Neuronal stem cell (in vitro differentiated cells): ENCODE results near the gene UBN1.

Source experiments
- DNase-seq: peaks from one replicate; pipeline ENCODE4 v3.0.0-alpha.2; 2013; ENCODE audit warnings: low spot score
- H2AFZ ChIP-seq: one replicate; pipeline ENCODE4 v1.6.1; 2013; ENCODE audit warnings: mild to moderate bottlenecking, low read length, inconsistent platforms
- H2AK5ac ChIP-seq: 2 replicates; pipeline ENCODE4 v1.6.1; 2013; ENCODE audit warnings: low read depth, mild to moderate bottlenecking, inconsistent platforms, low read length, moderate library complexity, mixed read lengths
- H2BK120ac ChIP-seq: 2 replicates; pipeline ENCODE4 v1.6.1; 2013; ENCODE audit warnings: low read depth, mild to moderate bottlenecking, inconsistent platforms, low read length, moderate library complexity, mixed read lengths
- H2BK12ac ChIP-seq: one replicate; pipeline ENCODE4 v1.6.1; 2013; ENCODE audit warnings: low read length, inconsistent platforms
- H2BK15ac ChIP-seq: 2 replicates; pipeline ENCODE4 v1.6.1; 2013; ENCODE audit warnings: mild to moderate bottlenecking, low read length, inconsistent platforms, mixed read lengths
- H2BK5ac ChIP-seq: one replicate; pipeline ENCODE4 v1.6.1; 2013; ENCODE audit warnings: inconsistent platforms, mild to moderate bottlenecking, low read length, moderate library complexity
- H3K14ac ChIP-seq: one replicate; pipeline ENCODE4 v1.6.1; 2013; ENCODE audit warnings: low read length, inconsistent platforms
- H3K18ac ChIP-seq: 2 replicates; pipeline ENCODE4 v1.6.1; 2013; ENCODE audit warnings: low read length, inconsistent platforms
- H3K23ac ChIP-seq: 2 replicates; pipeline ENCODE4 v1.6.1; 2013; ENCODE audit warnings: low read depth, mild to moderate bottlenecking, mixed read lengths, low read length, inconsistent platforms; ENCODE audit not compliant: poor library complexity
- H3K27ac ChIP-seq: replicated peaks from 3 replicates; pipeline ENCODE4 v1.5.1; 2013; ENCODE audit warnings: low read length, inconsistent platforms
- H3K27me3 ChIP-seq, 3 experiments: 2 replicates each; pipeline ENCODE4 v1.6.1; 2013; ENCODE audit warnings: low read length in 3 of 3, mild to moderate bottlenecking in 2 of 3, inconsistent platforms in 1 of 3, low read depth in 1 of 3, mixed read lengths in 1 of 3, moderate library complexity in 1 of 3; ENCODE audit not compliant: control insufficient read depth in 3 of 3, insufficient read depth in 3 of 3
- H3K36me3 ChIP-seq, 2 donors: replicated peaks in 1 of 2; 2 replicates each; pipeline ENCODE4 v1.6.1; 2013; ENCODE audit warnings: low read length in 2 of 2; ENCODE audit not compliant: control insufficient read depth in 2 of 2, insufficient read depth in 2 of 2
- H3K4ac ChIP-seq: 2 replicates; pipeline ENCODE4 v1.6.1; 2013; ENCODE audit warnings: inconsistent platforms, mild to moderate bottlenecking, low read length, moderate library complexity
- H3K4me1 ChIP-seq, 2 donors: 1 replicate in 1 of 2; 2 replicates in 1 of 2; pipeline ENCODE4 v1.6.1; 2013; ENCODE audit warnings: low read length in 2 of 2, low read depth in 1 of 2; ENCODE audit not compliant: control insufficient read depth in 2 of 2, insufficient read depth in 1 of 2
- H3K4me2 ChIP-seq: one replicate; pipeline ENCODE4 v1.6.1; 2013; ENCODE audit warnings: mild to moderate bottlenecking, low read length, inconsistent platforms; ENCODE audit not compliant: insufficient read depth, poor library complexity, severe bottlenecking
- H3K4me3 ChIP-seq, 2 donors: 2 replicates each; pipeline ENCODE4 v1.5.1; 2013; ENCODE audit warnings: low read length in 2 of 2, mild to moderate bottlenecking in 2 of 2, inconsistent platforms in 1 of 2, moderate library complexity in 1 of 2
- H3K79me1 ChIP-seq: one replicate; pipeline ENCODE4 v1.6.1; 2013; ENCODE audit warnings: low read depth, mild to moderate bottlenecking, inconsistent platforms, low read length, moderate library complexity
- H3K9ac ChIP-seq: one replicate; pipeline ENCODE4 v1.6.1; 2013; ENCODE audit warnings: mild to moderate bottlenecking, low read depth, low read length, inconsistent platforms; ENCODE audit not compliant: poor library complexity
- H3K9me3 ChIP-seq, 2 donors: replicated peaks in 1 of 2; 2 replicates each; pipeline versions ENCODE3 to v1.6.1; 2013; ENCODE audit warnings: low read length in 2 of 2, mild to moderate bottlenecking in 2 of 2, inconsistent platforms in 1 of 2, low read depth in 1 of 2, mixed read lengths in 1 of 2, moderate library complexity in 1 of 2; ENCODE audit not compliant: control insufficient read depth in 2 of 2, insufficient read depth in 1 of 2
- H4K8ac ChIP-seq: one replicate; pipeline ENCODE4 v1.6.1; 2013; ENCODE audit warnings: low read depth, mild to moderate bottlenecking, inconsistent platforms, low read length, moderate library complexity
- H4K91ac ChIP-seq: one replicate; pipeline ENCODE4 v1.6.1; 2013; ENCODE audit warnings: low read length, low read depth, mild to moderate bottlenecking, inconsistent platforms; ENCODE audit not compliant: poor library complexity
- WGBS, 2 donors: extraction: QIAGEN DNeasy Blood & Tissue Kit; methylation state at CpG; one replicate each; pipeline ENCODE4 v1.1.7; 2013; ENCODE audit warnings: missing lambda C conversion rate in 2 of 2, mixed read lengths in 1 of 2; ENCODE audit not compliant: insufficient read length in 2 of 2, insufficient replicate concordance in 1 of 2; ENCODE audit errors: extremely low coverage in 2 of 2; 5-methylcytosine and 5-hydroxymethylcytosine counted together

The UBN1 gene

DNA sequence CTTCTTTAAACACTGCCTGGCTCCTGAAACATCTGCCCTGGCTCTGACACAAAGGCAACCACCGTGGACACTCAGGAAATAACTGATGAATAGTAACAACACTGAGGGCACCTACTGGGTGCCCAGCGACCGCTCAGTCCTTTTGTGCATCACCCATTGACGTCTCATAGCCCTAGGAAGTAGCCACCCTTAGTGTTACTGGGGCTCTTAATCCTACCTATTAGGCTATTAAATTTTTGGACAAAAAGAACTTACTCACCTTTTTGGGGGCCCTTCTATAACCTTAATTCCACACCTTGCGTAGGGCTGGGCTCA, 78.0 kb downstream of the UBN1 start:
- H3K4me2 ChIP-seq, result no peak overlapping the region
- H3K14ac ChIP-seq, result no peak overlapping the region
- H3K18ac ChIP-seq, result no peak overlapping the region
- WGBS, 2 donors, result no CpG with 5 or more reads among the region's 5 CpGs
- H3K4me1 ChIP-seq, result peaks cover 0 to 3% of the 10 kb centered on the region in 2 donors
- peaks cover 0 to 33% (median 0%) of the 10 kb centered on the region in 3 experiments for H3K27me3 ChIP-seq
- no peak for DNase-seq
- no peak overlapping the region for H3K9ac ChIP-seq
- H2BK15ac ChIP-seq, result no peak overlapping the region
- H2BK120ac ChIP-seq, result no peak overlapping the region
- no peaks in the 10 kb centered on the region for H3K79me1 ChIP-seq
- no peak overlapping the region for H3K23ac ChIP-seq
- H3K27ac ChIP-seq, result no peak overlapping the region
- no peak overlapping the region for H2AK5ac ChIP-seq
- no peak overlapping the region for H4K8ac ChIP-seq
- H2BK12ac ChIP-seq, result no peak overlapping the region
- H2BK5ac ChIP-seq, result no peak overlapping the region
- no peak overlapping the region for H3K4me3 ChIP-seq
- no peak overlapping the region for H4K91ac ChIP-seq
- no peak overlapping the region for H2AFZ ChIP-seq
- H3K9me3 ChIP-seq, result peaks cover 2 to 3% of the 10 kb centered on the region in 2 donors
- H3K36me3 ChIP-seq, result no peaks in the 10 kb centered on the region
- no peak overlapping the region for H3K4ac ChIP-seq

DNA sequence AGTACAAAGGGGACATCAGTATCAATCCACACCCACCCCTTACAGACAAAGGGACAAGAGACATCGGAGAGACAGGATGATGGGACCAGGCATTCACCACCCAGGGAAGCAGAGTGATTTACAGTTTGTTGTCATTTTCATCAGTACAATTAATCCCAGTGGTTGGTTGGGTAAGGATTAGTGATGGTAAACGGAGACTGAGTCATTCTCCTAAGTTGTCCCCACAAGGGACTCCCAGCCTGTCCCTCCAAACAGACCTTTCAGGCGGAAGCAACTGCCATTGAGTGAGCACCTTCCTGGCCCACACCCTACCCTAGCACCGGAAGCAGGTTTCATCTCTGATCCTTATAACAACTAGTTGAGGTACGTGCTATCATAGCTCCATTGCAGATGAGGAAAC, 78.5 kb downstream of the UBN1 start:
- Histone ChIP-seq H2BK120ac (no peak overlapping the region), H3K4me2 (no peak overlapping the region), H3K79me1 (no peaks in the 10 kb centered on the region), H2BK5ac (no peak overlapping the region), H4K8ac (no peak overlapping the region), H2BK12ac (no peak overlapping the region), H3K36me3 (no peaks in the 10 kb centered on the region), H3K4me1 (peaks cover 0 to 3% of the 10 kb centered on the region in 2 donors), H3K27me3 (peaks cover 0 to 38% (median 0%) of the 10 kb centered on the region in 3 experiments), H3K14ac (no peak overlapping the region), H3K27ac (no peak overlapping the region), H3K9ac (no peak overlapping the region), H3K18ac (no peak overlapping the region), H3K4ac (no peak overlapping the region), H3K9me3 (peaks cover 2 to 3% of the 10 kb centered on the region in 2 donors), H2AFZ (no peak overlapping the region), H2AK5ac (no peak overlapping the region), H3K23ac (no peak overlapping the region), H4K91ac (no peak overlapping the region), H2BK15ac (no peak overlapping the region), H3K4me3 (no peak overlapping the region)
- DNase-seq, result no peak
- no CpG with 5 or more reads among the region's 5 CpGs for WGBS, 2 donors

DNA sequence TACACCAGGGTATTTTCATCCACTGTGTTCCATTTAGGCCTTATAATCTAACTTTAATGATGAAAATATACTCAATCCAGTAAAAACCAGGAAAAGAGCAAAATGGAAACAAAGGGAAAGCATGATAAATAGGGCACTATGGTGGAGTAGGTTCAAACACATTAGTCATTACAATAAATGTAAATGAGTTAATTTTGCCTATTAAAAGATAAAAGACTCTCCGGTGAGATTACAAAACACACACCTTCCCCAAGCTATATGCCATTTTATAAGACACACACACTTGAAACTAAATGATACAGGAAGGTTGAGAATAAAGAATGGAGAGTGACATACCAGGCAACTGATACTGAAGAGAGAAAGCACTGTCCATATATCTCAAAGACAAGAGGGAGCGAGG, 79.6 kb downstream of the UBN1 start:
- Histone ChIP-seq H3K4me1 (peaks cover 0 to 3% of the 10 kb centered on the region in 2 donors), H2BK12ac (no peak overlapping the region), H3K18ac (no peak overlapping the region), H3K9me3 (peaks cover 2 to 3% of the 10 kb centered on the region in 2 donors), H3K4me2 (no peak overlapping the region), H3K79me1 (no peaks in the 10 kb centered on the region), H4K8ac (no peak overlapping the region), H3K4me3 (no peak overlapping the region), H3K14ac (no peak overlapping the region), H3K27me3 (peaks cover 0 to 45% (median 0%) of the 10 kb centered on the region in 3 experiments), H2BK15ac (no peak overlapping the region), H2AFZ (no peak overlapping the region), H4K91ac (no peak overlapping the region), H2BK120ac (no peak overlapping the region), H3K27ac (no peak overlapping the region), H3K23ac (no peak overlapping the region), H2AK5ac (no peak overlapping the region), H3K36me3 (no peaks in the 10 kb centered on the region), H3K9ac (no peak overlapping the region), H3K4ac (no peak overlapping the region), H2BK5ac (no peak overlapping the region)
- DNase-seq, result no peak
- no CpG with 5 or more reads among the region's 2 CpGs for WGBS, 2 donors

DNA sequence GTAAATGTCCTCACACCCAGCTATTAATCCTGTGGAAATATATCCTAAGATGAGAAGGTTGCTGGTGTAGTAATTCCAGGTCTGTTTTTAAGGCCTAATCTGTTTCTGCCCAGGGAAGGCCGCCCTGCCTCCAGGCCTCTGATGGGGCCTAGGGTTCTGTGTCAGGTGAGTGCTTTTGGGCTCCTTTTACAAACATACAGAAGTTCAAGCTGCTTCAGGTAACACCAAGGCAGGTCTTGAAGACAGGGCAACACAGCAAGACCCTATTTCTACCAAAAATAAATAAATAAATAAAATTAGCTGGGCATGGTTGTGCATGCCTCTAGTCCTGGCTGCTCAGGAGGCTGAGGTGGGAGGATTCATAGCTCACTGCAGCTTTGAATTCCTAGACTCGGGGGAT, 80.4 kb downstream of the UBN1 start:
- H4K8ac ChIP-seq, result no peak overlapping the region
- no peak overlapping the region for H3K4me2 ChIP-seq
- H3K9me3 ChIP-seq, result peaks cover 2 to 3% of the 10 kb centered on the region in 2 donors
- H2BK15ac ChIP-seq, result no peak overlapping the region
- H3K79me1 ChIP-seq, result no peaks in the 10 kb centered on the region
- H2BK5ac ChIP-seq, result no peak overlapping the region
- no peak overlapping the region for H2AFZ ChIP-seq
- H3K14ac ChIP-seq, result no peak overlapping the region
- no peak overlapping the region for H3K4me3 ChIP-seq
- peaks cover 0 to 3% of the 10 kb centered on the region in 2 donors for H3K4me1 ChIP-seq
- H3K18ac ChIP-seq, result no peak overlapping the region
- H2BK12ac ChIP-seq, result no peak overlapping the region
- no CpG with 5 or more reads among the region's 2 CpGs for WGBS, 2 donors
- no peak overlapping the region for H2BK120ac ChIP-seq
- H3K4ac ChIP-seq, result no peak overlapping the region
- H4K91ac ChIP-seq, result no peak overlapping the region
- H3K27me3 ChIP-seq, result peaks cover 0 to 48% (median 0%) of the 10 kb centered on the region in 3 experiments
- DNase-seq, result no peak
- H3K27ac ChIP-seq, result no peak overlapping the region
- H3K23ac ChIP-seq, result no peak overlapping the region
- H2AK5ac ChIP-seq, result no peak overlapping the region
- no peaks in the 10 kb centered on the region for H3K36me3 ChIP-seq
- H3K9ac ChIP-seq, result no peak overlapping the region
